Measurements from ENCODE around the gene MAGEB4. TPM values are rescaled to one million over a fixed set of nuclear protein-coding genes. Genes with fewer than 3 reads are reported as not detected.

MAGEB4 gene
- total and polyA plus RNA-seq, 2 experiments from 2014 or later, result not detected

DNA sequence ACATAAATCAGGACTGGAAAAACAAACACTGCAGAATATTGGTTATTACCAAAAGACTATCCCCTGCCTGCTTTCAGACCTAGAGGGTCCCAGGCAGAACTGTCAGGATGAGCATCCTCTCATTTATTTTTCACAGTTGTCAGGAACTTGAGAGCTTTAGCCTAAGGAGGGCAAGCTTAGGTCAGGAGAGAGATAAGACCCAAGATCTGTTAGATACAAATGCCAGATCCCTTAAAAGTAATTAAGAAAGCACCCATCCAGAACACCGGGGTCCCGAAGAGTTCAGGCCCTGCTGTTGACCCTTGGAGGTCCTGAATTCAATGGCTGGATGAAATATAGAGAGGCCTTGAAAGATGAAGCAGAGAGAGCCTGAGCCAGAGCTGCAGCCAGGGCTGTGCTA, 17.3 kb upstream of the MAGEB4 start:
- Histone ChIP-seq H3K36me3 (replicated peaks; ENCODE audit: insufficient read depth, low read depth) (no peaks in the 10 kb centered on the region), H3K9me2 (replicated peaks; ENCODE audit: insufficient read depth) (no peaks in the 10 kb centered on the region), H3K27ac (no peak overlapping the region), H3K79me2 (no peaks in the 10 kb centered on the region), H2AFZ (no peak overlapping the region), H3K4me2 (no peak overlapping the region), H4K20me1 (ENCODE audit: insufficient read depth, poor library complexity, severe bottlenecking) (no peaks in the 10 kb centered on the region), H3K27me3 (no peaks in the 10 kb centered on the region), H3K9me3 (ENCODE audit: low read depth) (no peaks in the 10 kb centered on the region), H3K4me1 (ENCODE audit: insufficient read depth) (no peaks in the 10 kb centered on the region), H3K4me3 (no peak overlapping the region)
- DNase-seq (ENCODE audit: low spot score), result no peak
- WGBS (ENCODE audit: low lambda C conversion rate, missing lambda C conversion rate), result 55% methylated on average over 2 of the region's 2 CpGs
- TF ChIP-seq, protein P1, sequence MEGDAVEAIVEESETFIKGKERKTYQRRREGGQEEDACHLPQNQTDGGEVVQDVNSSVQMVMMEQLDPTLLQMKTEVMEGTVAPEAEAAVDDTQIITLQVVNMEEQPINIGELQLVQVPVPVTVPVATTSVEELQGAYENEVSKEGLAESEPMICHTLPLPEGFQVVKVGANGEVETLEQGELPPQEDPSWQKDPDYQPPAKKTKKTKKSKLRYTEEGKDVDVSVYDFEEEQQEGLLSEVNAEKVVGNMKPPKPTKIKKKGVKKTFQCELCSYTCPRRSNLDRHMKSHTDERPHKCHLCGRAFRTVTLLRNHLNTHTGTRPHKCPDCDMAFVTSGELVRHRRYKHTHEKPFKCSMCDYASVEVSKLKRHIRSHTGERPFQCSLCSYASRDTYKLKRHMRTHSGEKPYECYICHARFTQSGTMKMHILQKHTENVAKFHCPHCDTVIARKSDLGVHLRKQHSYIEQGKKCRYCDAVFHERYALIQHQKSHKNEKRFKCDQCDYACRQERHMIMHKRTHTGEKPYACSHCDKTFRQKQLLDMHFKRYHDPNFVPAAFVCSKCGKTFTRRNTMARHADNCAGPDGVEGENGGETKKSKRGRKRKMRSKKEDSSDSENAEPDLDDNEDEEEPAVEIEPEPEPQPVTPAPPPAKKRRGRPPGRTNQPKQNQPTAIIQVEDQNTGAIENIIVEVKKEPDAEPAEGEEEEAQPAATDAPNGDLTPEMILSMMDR (IDR thresholded peaks at IDR 0.05; ENCODE audit: poor library complexity), result no peak

DNA sequence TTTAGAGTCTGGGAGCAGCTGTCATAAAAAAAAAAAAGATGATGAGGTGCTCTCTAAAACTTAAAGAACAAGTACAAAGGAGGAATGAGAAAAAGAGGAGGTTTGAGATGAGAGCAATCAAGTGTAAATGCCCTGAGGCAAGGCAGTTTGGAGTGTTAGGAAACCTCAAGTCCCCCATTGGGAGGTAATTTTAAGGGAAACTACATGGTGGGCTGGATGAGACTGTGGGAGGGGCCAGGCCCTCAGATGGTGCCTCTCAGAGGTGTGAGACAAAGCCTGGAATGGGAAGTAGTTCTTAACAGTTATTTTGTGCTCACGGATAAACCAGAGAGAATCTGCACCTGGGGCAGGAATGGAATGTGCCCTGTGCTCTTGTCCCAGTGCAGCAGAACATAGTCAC, 13.3 kb upstream of the MAGEB4 start:
- Histone ChIP-seq H3K27me3 (no peaks in the 10 kb centered on the region), H3K36me3 (replicated peaks; ENCODE audit: insufficient read depth, low read depth) (no peaks in the 10 kb centered on the region), H3K4me2 (no peak overlapping the region), H3K9me3 (ENCODE audit: low read depth) (no peaks in the 10 kb centered on the region), H2AFZ (no peak overlapping the region), H3K4me1 (ENCODE audit: insufficient read depth) (no peaks in the 10 kb centered on the region), H3K4me3 (no peak overlapping the region), H4K20me1 (ENCODE audit: insufficient read depth, poor library complexity, severe bottlenecking) (no peaks in the 10 kb centered on the region), H3K9me2 (replicated peaks; ENCODE audit: insufficient read depth) (no peaks in the 10 kb centered on the region), H3K79me2 (no peaks in the 10 kb centered on the region), H3K27ac (no peak overlapping the region)
- no peak for DNase-seq (ENCODE audit: low spot score)
- 70% methylated on average over 1 of the region's 1 CpG for WGBS (ENCODE audit: low lambda C conversion rate, missing lambda C conversion rate)
- TF ChIP-seq EZH2 (IDR thresholded peaks at IDR 0.05; ENCODE audit: borderline replicate concordance) (no peak), EZH2phosphoT487 (IDR thresholded peaks at IDR 0.05; ENCODE audit: low read depth, severe bottlenecking, unreplicated experiment) (no peak)
- TF ChIP-seq, protein P1 (IDR thresholded peaks at IDR 0.05; ENCODE audit: poor library complexity), result no peak

DNA sequence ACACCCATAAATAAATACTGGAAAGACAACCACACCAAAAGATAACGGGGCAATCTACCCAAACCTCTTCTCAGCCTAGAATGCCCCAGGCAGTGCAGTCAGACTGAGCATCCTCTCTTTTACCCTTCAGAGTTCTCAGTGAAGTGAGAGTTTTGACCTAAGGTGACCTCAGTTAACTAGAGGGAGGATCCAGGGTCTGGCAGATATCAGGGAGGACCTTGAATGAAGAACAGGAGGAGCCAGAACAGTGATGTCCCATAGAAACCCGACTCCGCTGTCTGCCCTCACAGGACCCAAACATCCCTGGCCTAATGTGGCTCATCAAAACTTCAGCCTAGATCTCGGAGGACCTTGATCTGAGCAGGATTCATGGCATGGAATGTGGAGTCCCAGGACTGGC, 11.4 kb upstream of the MAGEB4 start, which contains the start of gene MAGEB3:
Gene MAGEB3, plus strand, starts transcription at position 263 of the 400 bp plus-strand sequence. CDS start 5,268 bp downstream, outside the sequence.
- Histone ChIP-seq H3K4me1 (ENCODE audit: insufficient read depth) (no peaks in the 10 kb centered on the region), H3K36me3 (replicated peaks; ENCODE audit: insufficient read depth, low read depth) (no peaks in the 10 kb centered on the region), H3K9me3 (ENCODE audit: low read depth) (no peaks in the 10 kb centered on the region), H3K4me2 (no peak within 1 kb of the TSS), H2AFZ (no peak within 1 kb of the TSS), H3K27ac (no peak within 1 kb of the TSS), H3K79me2 (no peaks in the 10 kb centered on the region), H3K9me2 (replicated peaks; ENCODE audit: insufficient read depth) (no peaks in the 10 kb centered on the region), H4K20me1 (ENCODE audit: insufficient read depth, poor library complexity, severe bottlenecking) (no peaks in the 10 kb centered on the region), H3K27me3 (no peaks in the 10 kb centered on the region), H3K4me3 (no peak within 1 kb of the TSS)
- WGBS (ENCODE audit: low lambda C conversion rate, missing lambda C conversion rate), result 65% methylated on average over 4 of the region's 4 CpGs
- DNase-seq (ENCODE audit: low spot score), result no peak
- TF ChIP-seq EZH2 (IDR thresholded peaks at IDR 0.05; ENCODE audit: borderline replicate concordance) (no peak), EZH2phosphoT487 (IDR thresholded peaks at IDR 0.05; ENCODE audit: low read depth, severe bottlenecking, unreplicated experiment) (no peak)
- TF ChIP-seq, protein P1 (IDR thresholded peaks at IDR 0.05; ENCODE audit: poor library complexity), result no peak
